HUDEP-2 (cell line): Measurements from ENCODE around the gene TGFB3.

Experiments
- DNase-seq, 76 experiments: peaks; one replicate each; lab custom pipeline; 2025; ENCODE audit not compliant: unreplicated experiment in 76 of 76; lab: John Stamatoyannopoulos, UW

Gene TGFB3

DNA sequence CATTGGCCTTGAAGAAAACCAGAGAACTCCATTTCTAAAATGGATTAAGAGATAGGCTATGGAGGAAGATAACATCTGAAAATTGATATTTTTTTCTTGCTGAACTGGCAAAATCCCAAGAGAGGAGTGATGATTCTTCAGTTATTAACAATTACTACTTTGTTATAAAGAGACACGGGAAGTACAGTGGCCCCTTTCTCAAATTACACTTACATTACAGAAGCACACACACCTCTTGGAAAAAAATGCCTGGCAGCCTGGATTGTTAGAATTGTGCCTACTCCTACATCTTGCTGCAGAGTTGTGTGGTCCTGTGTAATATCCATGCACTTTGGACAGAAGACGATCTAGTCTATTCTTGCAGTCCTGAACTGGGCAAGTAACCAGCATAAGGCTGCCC is 71.7 kb downstream of the TGFB3 start:
- DNase-seq: no peak

DNA sequence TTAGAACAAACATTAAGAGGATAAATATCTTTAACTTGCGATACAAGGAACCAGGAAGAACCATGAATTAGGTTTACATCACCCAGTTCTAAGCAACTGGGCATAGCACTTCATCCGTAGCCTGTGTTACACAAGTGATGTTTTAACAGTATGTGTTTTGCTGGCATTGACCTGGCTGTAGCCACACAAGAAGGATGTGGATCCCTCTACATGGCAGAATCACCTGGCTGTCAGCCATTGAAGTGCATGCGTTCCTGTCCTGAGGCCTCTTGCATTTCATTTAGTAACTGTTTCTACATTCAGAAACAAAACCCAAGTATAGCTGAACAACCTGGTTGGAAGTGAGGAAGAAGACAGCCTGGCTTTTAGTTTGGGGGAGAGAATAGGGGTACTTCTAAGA is 72.2 kb downstream of the TGFB3 start:
- DNase-seq: no peak
